H9 (cell line): Measurements from ENCODE around the gene MYOM1. TPM values are rescaled to one million over a fixed set of nuclear protein-coding genes. Genes with fewer than 3 reads are reported as not detected.

Source experiments
- DNase-seq: peaks from one replicate; pipeline ENCODE4 v3.0.0-alpha.2; 2017
- H2AFZ ChIP-seq: one replicate; pipeline ENCODE4 v1.6.1; 2013; ENCODE audit warnings: mild to moderate bottlenecking, low read length, control low read depth, moderate library complexity
- H2AK5ac ChIP-seq: 2 replicates; pipeline ENCODE4 v1.6.1; 2013; ENCODE audit warnings: low read length, control low read depth, mixed read lengths; ENCODE audit not compliant: insufficient read length
- H2BK120ac ChIP-seq: one replicate; pipeline ENCODE4 v1.6.1; 2013; ENCODE audit warnings: low read depth, mild to moderate bottlenecking, low read length, control low read depth, inconsistent platforms; ENCODE audit not compliant: poor library complexity, severe bottlenecking
- H2BK12ac ChIP-seq: 2 replicates; pipeline ENCODE4 v1.6.1; 2013; ENCODE audit warnings: low read length, control low read depth, mixed read lengths, low read depth; ENCODE audit not compliant: insufficient read length
- H2BK15ac ChIP-seq: 2 replicates; pipeline ENCODE4 v1.6.1; 2013; ENCODE audit warnings: low read depth, low read length, control low read depth
- H2BK20ac ChIP-seq: one replicate; pipeline ENCODE4 v1.6.1; 2013; ENCODE audit warnings: low read depth, mild to moderate bottlenecking, low read length, control low read depth, inconsistent platforms; ENCODE audit not compliant: poor library complexity, severe bottlenecking
- H2BK5ac ChIP-seq: 2 replicates; pipeline ENCODE4 v1.6.1; 2013; ENCODE audit warnings: low read length, control low read depth, mixed read lengths; ENCODE audit not compliant: insufficient read length
- H3K14ac ChIP-seq: 2 replicates; pipeline ENCODE4 v1.6.1; 2013; ENCODE audit warnings: low read length, control low read depth; ENCODE audit not compliant: insufficient read depth
- H3K18ac ChIP-seq: 2 replicates; pipeline ENCODE4 v1.6.1; 2013; ENCODE audit warnings: low read depth, mild to moderate bottlenecking, mixed read lengths, low read length, control low read depth; ENCODE audit not compliant: insufficient read length
- H3K23ac ChIP-seq: 2 replicates; pipeline ENCODE4 v1.6.1; 2013; ENCODE audit warnings: low read length, control low read depth, mixed read lengths, low read depth; ENCODE audit not compliant: insufficient read length
- H3K23me2 ChIP-seq: 2 replicates; pipeline ENCODE4 v1.6.1; 2013; ENCODE audit warnings: low read depth, mild to moderate bottlenecking, mixed read lengths, low read length, control low read depth; ENCODE audit not compliant: insufficient read length, poor library complexity, severe bottlenecking
- H3K27ac ChIP-seq: 2 replicates; pipeline ENCODE4 v1.5.1; 2013; ENCODE audit warnings: low read length, control low read depth, mixed read lengths, low read depth; ENCODE audit not compliant: insufficient read length
- H3K27me3 ChIP-seq: 2 replicates; pipeline ENCODE4 v1.6.1; 2013; ENCODE audit warnings: low read length, control low read depth, inconsistent platforms; ENCODE audit not compliant: insufficient read depth
- H3K4ac ChIP-seq: 2 replicates; pipeline ENCODE4 v1.6.1; 2013; ENCODE audit warnings: low read depth, mild to moderate bottlenecking, control low read depth, inconsistent platforms, low read length, moderate library complexity
- H3K4me1 ChIP-seq: 2 replicates; pipeline ENCODE4 v1.6.1; 2013; ENCODE audit warnings: low read length, control low read depth, inconsistent platforms; ENCODE audit not compliant: insufficient read depth
- H3K4me2 ChIP-seq: 2 replicates; pipeline ENCODE4 v1.6.1; 2013; ENCODE audit warnings: low read length, control low read depth, mixed read lengths; ENCODE audit not compliant: insufficient read length, insufficient read depth
- H3K56ac ChIP-seq: 2 replicates; pipeline ENCODE4 v1.6.1; 2013; ENCODE audit warnings: low read depth, mild to moderate bottlenecking, mixed read lengths, low read length, control low read depth; ENCODE audit not compliant: insufficient read length
- H3K79me1 ChIP-seq: 2 replicates; pipeline ENCODE4 v1.6.1; 2013; ENCODE audit warnings: low read depth, mild to moderate bottlenecking, moderate library complexity, low read length, control low read depth, inconsistent platforms; ENCODE audit not compliant: insufficient read depth, poor library complexity, severe bottlenecking
- H3K79me2 ChIP-seq: 2 replicates; pipeline ENCODE4 v1.6.1; 2013; ENCODE audit warnings: low read length, control low read depth, inconsistent platforms; ENCODE audit not compliant: insufficient read depth
- H3K9ac ChIP-seq: 2 replicates; pipeline ENCODE4 v1.6.1; 2013; ENCODE audit warnings: low read length, control low read depth, mixed read lengths; ENCODE audit not compliant: insufficient read length; ENCODE audit errors: extremely low read depth
- H3K9me3 ChIP-seq: one replicate; pipeline ENCODE4 v1.6.1; 2013; ENCODE audit warnings: low read depth, low read length, inconsistent platforms; ENCODE audit not compliant: control insufficient read depth
- H3T11ph ChIP-seq: one replicate; pipeline ENCODE4 v1.6.1; 2013; ENCODE audit warnings: mild to moderate bottlenecking, low read length, control low read depth, inconsistent platforms
- H4K20me1 ChIP-seq: one replicate; pipeline ENCODE4 v1.6.1; 2013; ENCODE audit not compliant: control insufficient read depth, insufficient read length, insufficient read depth
- H4K5ac ChIP-seq: 2 replicates; pipeline ENCODE4 v1.6.1; 2013; ENCODE audit warnings: low read depth, mild to moderate bottlenecking, mixed read lengths, low read length, control low read depth; ENCODE audit not compliant: insufficient read length
- H4K8ac ChIP-seq: replicated peaks from 2 replicates; pipeline ENCODE4 v1.6.1; 2013; ENCODE audit warnings: low read length, control low read depth, mixed read lengths, low read depth; ENCODE audit not compliant: insufficient read length
- H4K91ac ChIP-seq: 2 replicates; pipeline ENCODE4 v1.6.1; 2013; ENCODE audit warnings: low read depth, mild to moderate bottlenecking, moderate library complexity, mixed read lengths, low read length, control low read depth; ENCODE audit not compliant: insufficient read length
- H3K27ac Mint-ChIP-seq, 3 experiments: 2 replicates in 2 of 3; 3 replicates in 1 of 3; pipeline ENCODE4 v1.8.0; 2020 to 2021; ENCODE audit warnings: mixed read lengths in 3 of 3, mild to moderate bottlenecking in 1 of 3, moderate library complexity in 1 of 3
- H3K27me3 Mint-ChIP-seq: 2 replicates; pipeline ENCODE4 v1.8.0; 2021; ENCODE audit warnings: low read depth, mild to moderate bottlenecking, moderate library complexity, mixed read lengths
- H3K36me3 Mint-ChIP-seq, 3 experiments: 2 replicates in 2 of 3; 3 replicates in 1 of 3; pipeline ENCODE4 v1.8.0; 2020 to 2021; ENCODE audit warnings: low read depth in 3 of 3, mixed read lengths in 3 of 3; ENCODE audit not compliant: insufficient read depth in 1 of 3
- H3K4me1 Mint-ChIP-seq, 2 experiments: 2 replicates each; pipeline ENCODE4 v1.8.0; 2020; ENCODE audit warnings: mixed read lengths in 2 of 2
- H3K4me3 Mint-ChIP-seq, 2 experiments: 2 replicates in 1 of 2; 3 replicates in 1 of 2; pipeline ENCODE4 v1.8.0; 2020 to 2021; ENCODE audit warnings: mild to moderate bottlenecking in 2 of 2, mixed read lengths in 2 of 2, moderate library complexity in 1 of 2
- H3K9me3 Mint-ChIP-seq, 2 experiments: 2 replicates in 1 of 2; 3 replicates in 1 of 2; pipeline ENCODE4 v1.8.0; 2020; ENCODE audit warnings: mild to moderate bottlenecking in 2 of 2, mixed read lengths in 2 of 2, moderate library complexity in 1 of 2
- WGBS: extraction: QIAGEN DNeasy Blood & Tissue Kit; methylation state at CpG from one replicate; pipeline ENCODE4 v1.1.7; 2013; ENCODE audit warnings: missing lambda C conversion rate, low lambda C conversion rate, mixed read lengths; ENCODE audit not compliant: insufficient read length; ENCODE audit errors: extremely low coverage; 5-methylcytosine and 5-hydroxymethylcytosine counted together
- total RNA-seq: library from RNA; stranded (reverse); gene quantifications from 2 replicates; pipeline ENCODE4 v1.2.1, GENCODE V29; 2021
- TF ChIP-seq, protein P1 (sequence below): fragments of 200-600 bp; sonication (generic); conservative IDR thresholded peaks from 3 replicates; pipeline ENCODE4 v1.8.0; 2021; ENCODE audit warnings: antibody characterized with exemption, mild to moderate bottlenecking

Gene MYOM1
- total RNA-seq, 1 experiment from 2014 or later = 0.17 TPM

GRCh38 chr18:3159830-3160229 is 59.9 kb downstream of the MYOM1 start:
- Mint-ChIP-seq H3K27me3 (no peaks in the 10 kb centered on the region; the same call in 1 of the 2 replicates), H3K36me3 (no peaks in the 10 kb centered on the region), H3K4me1 (peaks cover 8% of the 10 kb centered on the region in 2 experiments), H3K4me3 (no peak overlapping the region), H3K9me3 (no peaks in the 10 kb centered on the region; a peak in 1 of 5 replicates), H3K27ac (no peak overlapping the region)
- H3K4ac ChIP-seq = no peak overlapping the region
- H3K27me3 ChIP-seq = no peaks in the 10 kb centered on the region
- no peak overlapping the region for H4K8ac ChIP-seq
- H2BK5ac ChIP-seq = no peak overlapping the region
- no peak overlapping the region for H3K56ac ChIP-seq
- H4K5ac ChIP-seq = no peak overlapping the region
- H3K9me3 ChIP-seq = no peaks in the 10 kb centered on the region
- H3K23me2 ChIP-seq = no peaks in the 10 kb centered on the region
- no peak overlapping the region for H2BK15ac ChIP-seq
- H3K14ac ChIP-seq = no peak overlapping the region
- no peak overlapping the region for H2AFZ ChIP-seq
- WGBS = no CpG with 5 or more reads among the region's 1 CpG
- no peak overlapping the region for H2BK12ac ChIP-seq
- TF ChIP-seq, protein P1, sequence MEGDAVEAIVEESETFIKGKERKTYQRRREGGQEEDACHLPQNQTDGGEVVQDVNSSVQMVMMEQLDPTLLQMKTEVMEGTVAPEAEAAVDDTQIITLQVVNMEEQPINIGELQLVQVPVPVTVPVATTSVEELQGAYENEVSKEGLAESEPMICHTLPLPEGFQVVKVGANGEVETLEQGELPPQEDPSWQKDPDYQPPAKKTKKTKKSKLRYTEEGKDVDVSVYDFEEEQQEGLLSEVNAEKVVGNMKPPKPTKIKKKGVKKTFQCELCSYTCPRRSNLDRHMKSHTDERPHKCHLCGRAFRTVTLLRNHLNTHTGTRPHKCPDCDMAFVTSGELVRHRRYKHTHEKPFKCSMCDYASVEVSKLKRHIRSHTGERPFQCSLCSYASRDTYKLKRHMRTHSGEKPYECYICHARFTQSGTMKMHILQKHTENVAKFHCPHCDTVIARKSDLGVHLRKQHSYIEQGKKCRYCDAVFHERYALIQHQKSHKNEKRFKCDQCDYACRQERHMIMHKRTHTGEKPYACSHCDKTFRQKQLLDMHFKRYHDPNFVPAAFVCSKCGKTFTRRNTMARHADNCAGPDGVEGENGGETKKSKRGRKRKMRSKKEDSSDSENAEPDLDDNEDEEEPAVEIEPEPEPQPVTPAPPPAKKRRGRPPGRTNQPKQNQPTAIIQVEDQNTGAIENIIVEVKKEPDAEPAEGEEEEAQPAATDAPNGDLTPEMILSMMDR = no peak
- no peaks in the 10 kb centered on the region for H3K79me1 ChIP-seq
- H2BK20ac ChIP-seq = no peak overlapping the region
- no peak overlapping the region for H3K27ac ChIP-seq
- H4K20me1 ChIP-seq = no peaks in the 10 kb centered on the region
- H3K79me2 ChIP-seq = no peaks in the 10 kb centered on the region
- H3T11ph ChIP-seq = no peak overlapping the region
- no peak overlapping the region for H3K23ac ChIP-seq
- no peak overlapping the region for H2BK120ac ChIP-seq
- no peak overlapping the region for H3K9ac ChIP-seq
- no peak overlapping the region for H3K18ac ChIP-seq
- no peak overlapping the region for H4K91ac ChIP-seq
- no peaks in the 10 kb centered on the region; the same call in 1 of the 2 replicates for H3K4me1 ChIP-seq
- H3K4me2 ChIP-seq = no peak overlapping the region
- H2AK5ac ChIP-seq = no peak overlapping the region
- DNase-seq = no peak
